H1 (cell line): ENCODE data around the gene KCNIP2. TPM values are rescaled to one million over a fixed set of nuclear protein-coding genes. Genes with fewer than 3 reads are reported as not detected.

Experiments
- CTCF ChIA-PET: fragments of 300-600 bp; sonication (Branson Sonifier 250); formaldehyde crosslinking; loops from one replicate; lab custom pipeline; 2021; ENCODE audit not compliant: partially characterized antibody; lab: Charles Lee
- POLR2A ChIA-PET: fragments of 300-600 bp; sonication (Branson Sonifier 250); formaldehyde crosslinking; loops from one replicate; lab custom pipeline; 2021; ENCODE audit warnings: inconsistent platforms; ENCODE audit not compliant: partially characterized antibody; lab: Charles Lee
- DNase-seq, 2 experiments: peaks; one replicate each; pipeline versions ENCODE4 v3.0.0 to v3.0.0-alpha.2; 2010 to 2022; ENCODE audit warnings: low spot score in 2 of 2, low read depth in 1 of 2, mixed read lengths in 1 of 2
- FAIRE-seq: peaks from 2 replicates; lab custom pipeline; 2011; peaks lifted over from hg19 to GRCh38; lab: Jason Lieb, UNC
- H2AFZ ChIP-seq: 2 replicates; pipeline ENCODE4 v1.8.1; 2012; ENCODE audit warnings: low read length, inconsistent platforms
- H2AK5ac ChIP-seq: 2 replicates; pipeline ENCODE4 v1.6.1; 2013; ENCODE audit warnings: low read depth, low read length
- H2BK120ac ChIP-seq: replicated peaks from 2 replicates; pipeline ENCODE3; 2013; ENCODE audit warnings: low read depth, low read length, inconsistent platforms
- H2BK12ac ChIP-seq: 2 replicates; pipeline ENCODE4 v1.6.1; 2013; ENCODE audit warnings: low read depth, low read length
- H2BK15ac ChIP-seq: 2 replicates; pipeline ENCODE4 v1.6.1; 2013; ENCODE audit warnings: low read length
- H2BK20ac ChIP-seq: 2 replicates; pipeline ENCODE4 v1.6.1; 2013; ENCODE audit warnings: low read length
- H2BK5ac ChIP-seq: 2 replicates; pipeline ENCODE4 v1.6.1; 2013; ENCODE audit warnings: low read depth, low read length
- H3K14ac ChIP-seq: 2 replicates; pipeline ENCODE4 v1.6.1; 2013; ENCODE audit warnings: inconsistent platforms; ENCODE audit not compliant: insufficient read length
- H3K18ac ChIP-seq: 2 replicates; pipeline ENCODE4 v1.6.1; 2013; ENCODE audit warnings: low read length; ENCODE audit errors: extremely low read depth
- H3K23ac ChIP-seq: 2 replicates; pipeline ENCODE4 v1.6.1; 2013; ENCODE audit warnings: inconsistent platforms; ENCODE audit not compliant: insufficient read length
- H3K23me2 ChIP-seq: 2 replicates; pipeline ENCODE4 v1.6.1; 2013; ENCODE audit warnings: low read depth, low read length
- H3K27ac ChIP-seq: 2 replicates; pipeline ENCODE4 v1.6.1; 2011; ENCODE audit warnings: low read depth, low read length, inconsistent platforms
- H3K27me3 ChIP-seq, 4 experiments: replicated peaks in 1 of 4; 1 replicate in 1 of 4; 2 replicates in 3 of 4; pipeline versions ENCODE4 v1.6.1 to v1.8.1; 2011 to 2013; ENCODE audit warnings: low read length in 3 of 4, mild to moderate bottlenecking in 3 of 4, inconsistent platforms in 2 of 4, mixed read lengths in 2 of 4, moderate library complexity in 1 of 4; ENCODE audit not compliant: control insufficient read depth in 3 of 4, insufficient read depth in 3 of 4; ENCODE audit errors: extremely low read depth in 1 of 4
- H3K36me3 ChIP-seq, 4 experiments: 2 replicates each; pipeline versions ENCODE4 v1.6.1 to v1.8.1; 2011 to 2013; ENCODE audit warnings: mild to moderate bottlenecking in 4 of 4, low read length in 3 of 4, moderate library complexity in 2 of 4, control low read depth in 1 of 4, inconsistent platforms in 1 of 4; ENCODE audit not compliant: insufficient read depth in 4 of 4, control insufficient read depth in 2 of 4
- H3K4ac ChIP-seq: replicated peaks from 2 replicates; pipeline ENCODE3; 2013; ENCODE audit warnings: low read length, low read depth, mixed read lengths, inconsistent platforms; ENCODE audit not compliant: insufficient read length
- H3K4me1 ChIP-seq, 4 experiments: replicated peaks in 1 of 4; 1 replicate in 1 of 4; 2 replicates in 3 of 4; pipeline versions ENCODE4 v1.6.1 to v1.8.1; 2011 to 2013; ENCODE audit warnings: low read length in 3 of 4, inconsistent platforms in 2 of 4, mixed read lengths in 1 of 4; ENCODE audit not compliant: insufficient read depth in 4 of 4, control insufficient read depth in 3 of 4
- H3K4me2 ChIP-seq, 2 experiments: 2 replicates each; pipeline versions ENCODE4 v1.6.1 to v1.8.1; 2011 to 2013; ENCODE audit warnings: low read depth in 2 of 2, low read length in 2 of 2, control low read depth in 1 of 2, inconsistent platforms in 1 of 2, mild to moderate bottlenecking in 1 of 2; ENCODE audit not compliant: insufficient read depth in 1 of 2
- H3K4me3 ChIP-seq, 4 experiments: fragments of 200-600, 300-600 bp in 1 of 4; sonication (generic), shearing (Covaris generic), sonication (Bioruptor Twin) in 1 of 4; 2 replicates each; pipeline versions ENCODE4 v1.5.1 to v1.8.1; 2011 to 2016; ENCODE audit warnings: low read length in 4 of 4, low read depth in 3 of 4, control low read depth in 2 of 4, inconsistent platforms in 2 of 4, mild to moderate bottlenecking in 2 of 4, mixed read lengths in 1 of 4, moderate library complexity in 1 of 4; ENCODE audit not compliant: insufficient read depth in 2 of 4; ENCODE audit errors: extremely low read depth in 1 of 4
- H3K56ac ChIP-seq: replicated peaks from 2 replicates; pipeline ENCODE3; 2013; ENCODE audit warnings: low read depth, mild to moderate bottlenecking, mixed read lengths, low read length, inconsistent platforms; ENCODE audit not compliant: insufficient read length
- H3K79me1 ChIP-seq: 2 replicates; pipeline ENCODE4 v1.6.1; 2013; ENCODE audit warnings: low read depth, low read length, control low read depth
- H3K79me2 ChIP-seq, 2 experiments: 2 replicates each; pipeline versions ENCODE4 v1.6.1 to v1.8.1; 2012 to 2013; ENCODE audit warnings: low read length in 2 of 2, mild to moderate bottlenecking in 2 of 2, inconsistent platforms in 1 of 2; ENCODE audit not compliant: insufficient read depth in 2 of 2, control insufficient read depth in 1 of 2
- H3K9ac ChIP-seq, 4 experiments: replicated peaks in 1 of 4; 1 replicate in 1 of 4; 2 replicates in 3 of 4; pipeline versions ENCODE4 v1.6.1 to v1.8.1; 2011 to 2013; ENCODE audit warnings: low read depth in 3 of 4, low read length in 3 of 4, control low read depth in 2 of 4, mild to moderate bottlenecking in 2 of 4, moderate library complexity in 2 of 4, inconsistent platforms in 1 of 4; ENCODE audit errors: extremely low read depth in 1 of 4
- H3K9me3 ChIP-seq, 2 experiments: 2 replicates each; pipeline versions ENCODE4 v1.6.1 to v1.8.1; 2012 to 2013; ENCODE audit warnings: mild to moderate bottlenecking in 2 of 2, moderate library complexity in 2 of 2, control low read depth in 1 of 2, inconsistent platforms in 1 of 2, low read depth in 1 of 2, low read length in 1 of 2, mixed read lengths in 1 of 2; ENCODE audit not compliant: insufficient read depth in 2 of 2
- H4K20me1 ChIP-seq, 2 experiments: replicated peaks in 1 of 2; 2 replicates each; pipeline versions ENCODE3 to v1.8.1; 2011 to 2013; ENCODE audit warnings: inconsistent platforms in 2 of 2, low read length in 2 of 2, mild to moderate bottlenecking in 1 of 2; ENCODE audit not compliant: insufficient read depth in 2 of 2, control insufficient read depth in 1 of 2
- H4K5ac ChIP-seq: 2 replicates; pipeline ENCODE4 v1.6.1; 2013; ENCODE audit warnings: low read length, low read depth, mixed read lengths, inconsistent platforms; ENCODE audit not compliant: insufficient read length
- H4K8ac ChIP-seq: 2 replicates; pipeline ENCODE4 v1.8.0; 2013; ENCODE audit warnings: mild to moderate bottlenecking, moderate library complexity, low read length, inconsistent platforms; ENCODE audit not compliant: insufficient read depth; ENCODE audit errors: extremely low read depth
- H4K91ac ChIP-seq: replicated peaks from 2 replicates; pipeline ENCODE3; 2013; ENCODE audit warnings: low read length, mixed read lengths, inconsistent platforms; ENCODE audit not compliant: insufficient read length
- ATF3 ChIP-seq: IDR thresholded peaks from 2 replicates; pipeline ENCODE4 v1.6.1; 2011; ENCODE audit warnings: low read depth, mild to moderate bottlenecking, low read length; ENCODE audit not compliant: insufficient read depth
- BCL11A ChIP-seq, 2 experiments: IDR thresholded peaks; one replicate each; pipeline ENCODE4 v1.6.1; 2011; ENCODE audit warnings: low read depth in 2 of 2, low read length in 2 of 2, mild to moderate bottlenecking in 2 of 2
- NRF1 ChIP-seq: IDR thresholded peaks from 2 replicates; pipeline ENCODE4 v1.6.1; 2011; ENCODE audit warnings: mild to moderate bottlenecking, low read depth, low read length, improper control_type of control experiment
- RBBP5 ChIP-seq: IDR thresholded peaks from 2 replicates; pipeline ENCODE4 v1.7.1; 2012; ENCODE audit warnings: low read depth, mild to moderate bottlenecking, inconsistent platforms, low read length, moderate library complexity, borderline replicate concordance
- SP4 ChIP-seq: IDR thresholded peaks from 2 replicates; pipeline ENCODE4 v1.6.1; 2012; ENCODE audit warnings: low read length, inconsistent platforms
- SUZ12 ChIP-seq: fragments of 200-600 bp; sonication (generic); IDR thresholded peaks from 2 replicates; pipeline ENCODE4 v1.6.1; 2012; ENCODE audit warnings: mild to moderate bottlenecking, inconsistent platforms, low read length, moderate library complexity, mixed read lengths
- TBP ChIP-seq: IDR thresholded peaks from 2 replicates; pipeline ENCODE4 v1.6.1; 2011; ENCODE audit warnings: low read depth, low read length, improper control_type of control experiment
- YY1 ChIP-seq: IDR thresholded peaks from 2 replicates; pipeline ENCODE4 v1.6.1; 2011; ENCODE audit warnings: low read depth, mild to moderate bottlenecking, low read length
- ZNF274 ChIP-seq: IDR thresholded peaks from 2 replicates; pipeline ENCODE4 v1.7.0; 2012; ENCODE audit warnings: low read length, borderline replicate concordance; ENCODE audit errors: extremely low read depth
- WGBS, 2 experiments: shearing (Covaris generic) in 1 of 2; methylation state at CpG; one replicate each; pipeline versions ENCODE4 v1.1.6 to v1.1.7; 2013 to 2015; ENCODE audit warnings: low lambda C conversion rate in 2 of 2, mixed read lengths in 2 of 2, inconsistent platforms in 1 of 2, low coverage in 1 of 2, missing lambda C conversion rate in 1 of 2; ENCODE audit not compliant: insufficient replicate concordance in 2 of 2, insufficient coverage in 1 of 2, insufficient read length in 1 of 2; ENCODE audit errors: extremely low coverage in 1 of 2, missing lambda C conversion rate in 1 of 2; 5-methylcytosine and 5-hydroxymethylcytosine counted together
- polyA plus RNA-seq, 7 experiments: library from polyadenylated mRNA; depleted of rRNA in 3 of 7; stranded (reverse) in 5 of 7; unstranded in 2 of 7; fragments of >200 nt in 5 of 7; fragments of 200-250 nt in 2 of 7; gene quantifications; 1 replicate in 5 of 7; 2 replicates in 1 of 7; 4 replicates in 1 of 7; pipeline versions ENCODE4 v1.2.1 to v1.2.3, GENCODE V29; 2011 to 2013; ENCODE audit warnings: missing spikeins in 2 of 7, mixed read lengths in 2 of 7
- total RNA-seq: library from RNA; stranded (reverse); fragmentation: NEBNext Ultra II Directional; extraction: Animal tissue kit (Norgen Biotek cat#: 25700); gene quantifications from 2 replicates; pipeline ENCODE4 v1.2.1, GENCODE V29; 2021

Gene KCNIP2
- total and polyA plus RNA-seq, 2 of the 8 experiments (the other 6 are each of a cell fraction or from before 2014, with no cell fraction given), result 2.7 to 6.0 TPM

GRCh38 chr10:101879456-101880231, 36.0 kb upstream of the KCNIP2 start:
- no peak for FAIRE-seq
- H2BK15ac ChIP-seq, result no peak overlapping the region
- H3K4me3 ChIP-seq, result no peak overlapping the region
- no peaks in the 10 kb centered on the region for H3K79me2 ChIP-seq
- no peak overlapping the region for H3K23ac ChIP-seq
- H3K27me3 ChIP-seq, result no peaks in the 10 kb centered on the region
- H3K56ac ChIP-seq, result no peak overlapping the region
- no peak overlapping the region for H3K9ac ChIP-seq
- H3K36me3 ChIP-seq, result no peaks in the 10 kb centered on the region
- H2BK20ac ChIP-seq, result no peak overlapping the region
- no peak for DNase-seq
- H2BK120ac ChIP-seq, result no peak overlapping the region
- H3K14ac ChIP-seq, result no peak overlapping the region
- H3K4me2 ChIP-seq, result no peak overlapping the region; a peak in 1 of 4 replicates
- H3K79me1 ChIP-seq, result no peaks in the 10 kb centered on the region
- H3K18ac ChIP-seq, result no peak overlapping the region
- H2AFZ ChIP-seq, result no peak overlapping the region
- H4K5ac ChIP-seq, result no peak overlapping the region
- H3K4ac ChIP-seq, result no peak overlapping the region
- CTCF ChIA-PET, result interaction anchor here (0.6 to 16.8 kb wide), 8 partner anchors 9 to 193 kb away, joined by 3 to 210 read pairs (median 4); partner anchors contain the start of gene KCNIP2
- H3K27ac ChIP-seq, result no peak overlapping the region
- H3K9me3 ChIP-seq, result no peaks in the 10 kb centered on the region
- H2AK5ac ChIP-seq, result no peak overlapping the region
- H4K91ac ChIP-seq, result no peak overlapping the region
- H3K4me1 ChIP-seq, result peaks cover 0 to 2% (median 1%) of the 10 kb centered on the region in 4 experiments; a peak in 3 of 7 replicates
- no peak overlapping the region for H2BK12ac ChIP-seq
- 93% methylated on average over 13 of the region's 13 CpGs; no CpG with 5 or more reads in 1 of the 2 experiments for WGBS, 2 experiments
- POLR2A ChIA-PET, result interaction anchor here (0.9 to 1.2 kb wide), 2 partner anchors 17 to 61 kb away, joined by 3 to 4 read pairs; partner anchors contain the start of gene OGA
- no peak for TF ChIP-seq TBP
- TF ChIP-seq ZNF274, result no peak
- no peak for TF ChIP-seq SP4
- TF ChIP-seq ATF3, result no peak
- no peak for TF ChIP-seq NRF1
- no peak for TF ChIP-seq YY1
- no peak for TF ChIP-seq RBBP5
- TF ChIP-seq SUZ12, result no peak
- no peak for TF ChIP-seq BCL11A (IDR thresholded peaks at IDR 0.05; ENCODE audit: low read depth in 2 of 2, low read length in 2 of 2)
- TF ChIP-seq, all 59 proteins: peak for 0
- H2BK5ac ChIP-seq, result no peak overlapping the region
- no peaks in the 10 kb centered on the region for H3K23me2 ChIP-seq
- H4K20me1 ChIP-seq, result no peaks in the 10 kb centered on the region
- H4K8ac ChIP-seq, result no peak overlapping the region
